ENCODE measurements around the gene SRP68.
"Not testable (repeated sequence)": the region's sequence is repeated elsewhere in the genome, so short reads cannot be mapped to it uniquely, and the experiment has no call there.

SRP68 gene

DNA sequence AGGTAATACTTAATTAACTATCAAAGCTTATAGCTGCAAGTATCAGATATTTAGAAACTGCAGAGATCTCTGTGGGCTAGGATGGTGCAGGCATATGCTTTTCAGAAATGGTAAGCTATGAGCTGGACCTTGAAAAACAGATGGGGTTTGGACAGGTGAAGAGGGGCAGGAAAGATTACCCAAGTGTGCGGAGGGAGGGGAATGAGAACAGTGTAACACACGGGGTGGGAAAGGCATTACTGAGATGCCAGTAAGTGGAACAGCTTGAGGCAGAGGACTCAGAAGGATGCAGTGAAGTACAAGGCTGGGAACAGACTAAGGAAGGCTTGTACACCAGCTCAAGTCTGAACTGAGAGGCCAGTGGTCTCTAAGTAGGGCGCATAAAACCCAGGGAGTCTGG is 23.1 kb downstream of the SRP68 start:
- DNase-seq (ENCODE audit: insufficient read length, low spot score): no peak
- no peak for FAIRE-seq

DNA sequence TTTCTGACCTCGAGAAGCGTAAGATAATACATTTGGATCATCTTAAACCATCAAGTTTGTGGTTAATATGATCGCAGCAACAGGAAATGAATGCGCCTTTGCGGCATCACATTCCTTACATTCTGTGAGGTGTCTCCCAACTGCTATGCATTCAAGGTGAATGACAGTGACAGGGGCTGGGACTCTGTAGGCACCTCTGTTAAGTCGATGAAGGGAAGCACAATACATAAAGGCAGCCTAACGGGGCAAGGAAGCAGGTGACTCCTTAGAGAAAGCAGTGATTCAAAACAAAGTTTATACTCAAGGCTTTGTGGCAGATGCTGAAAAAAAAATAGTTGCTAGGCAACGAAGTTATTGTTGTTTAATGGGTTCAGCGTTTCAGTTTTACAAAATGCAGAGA is 23.6 kb downstream of the SRP68 start:
- DNase-seq (ENCODE audit: insufficient read length, low spot score) (peak; percentile 73), FAIRE-seq (peak; percentile 91)

DNA sequence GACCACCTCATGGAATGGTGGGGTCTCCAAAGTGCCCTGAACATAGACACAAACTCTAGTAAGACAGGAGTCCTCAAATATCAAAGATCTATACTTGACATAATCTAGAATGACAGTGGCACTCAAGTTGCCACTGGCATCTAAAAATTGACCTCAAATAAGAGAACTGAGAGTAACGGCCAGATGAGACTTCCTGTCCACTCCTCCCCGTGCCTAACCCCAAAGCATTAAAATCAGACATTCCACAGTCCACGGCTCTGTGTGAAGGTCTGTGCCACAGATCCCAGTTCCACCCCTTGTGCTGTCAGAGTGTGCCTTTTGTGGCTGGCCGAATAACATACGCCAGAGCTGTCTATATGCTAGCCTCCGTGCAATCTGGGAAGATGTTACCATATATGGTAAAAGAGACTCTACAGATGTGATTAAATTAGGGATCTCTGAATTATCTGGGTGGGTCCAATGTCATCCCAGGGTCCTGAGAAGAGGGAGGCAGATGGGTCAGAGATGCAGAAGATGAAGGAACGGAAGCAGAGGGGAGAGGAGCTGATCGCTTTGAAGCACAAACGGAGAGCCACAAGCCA is 24.2 kb downstream of the SRP68 start:
- FAIRE-seq (no peak), DNase-seq (ENCODE audit: insufficient read length, low spot score) (no peak)

GRCh38 chr17:76046064-76046463 is 26.3 kb downstream of the SRP68 start:
- FAIRE-seq: no peak
- no peak for DNase-seq (ENCODE audit: insufficient read length, low spot score)

DNA sequence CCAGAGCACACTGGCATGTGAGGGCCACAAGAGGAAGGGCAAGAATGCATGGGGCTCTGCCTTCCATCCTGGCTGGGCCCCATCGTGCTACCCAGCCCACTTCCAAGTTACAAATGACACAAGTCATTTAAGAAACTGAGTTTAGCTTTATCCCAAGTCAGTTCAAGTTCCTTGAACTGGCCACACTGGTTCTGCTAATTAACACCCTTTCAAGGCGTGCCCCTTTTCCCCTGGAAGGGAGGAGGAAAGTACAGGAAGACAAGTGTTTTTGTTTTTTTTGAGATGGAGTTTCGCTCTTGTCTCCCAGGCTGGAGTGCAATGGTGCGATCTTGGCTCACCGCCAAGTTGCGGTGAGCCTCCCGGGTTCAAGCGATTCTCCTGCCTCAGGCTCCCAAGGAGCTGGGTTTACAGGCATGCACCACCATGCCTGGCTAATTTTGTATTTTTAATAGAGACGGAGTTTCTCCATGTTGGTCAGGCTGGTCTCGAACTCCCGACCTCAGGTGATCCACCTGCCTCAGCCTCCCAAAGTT is 27.8 kb downstream of the SRP68 start:
- FAIRE-seq; DNase-seq (ENCODE audit: insufficient read length, low spot score): not testable (repeated sequence)

- not testable (repeated sequence) for DNase-seq (ENCODE audit: insufficient read length, low spot score); FAIRE-seq
Observed at GRCh38 chr17:76042868-76043267, 29.4 kb downstream of the SRP68 start.

DNA sequence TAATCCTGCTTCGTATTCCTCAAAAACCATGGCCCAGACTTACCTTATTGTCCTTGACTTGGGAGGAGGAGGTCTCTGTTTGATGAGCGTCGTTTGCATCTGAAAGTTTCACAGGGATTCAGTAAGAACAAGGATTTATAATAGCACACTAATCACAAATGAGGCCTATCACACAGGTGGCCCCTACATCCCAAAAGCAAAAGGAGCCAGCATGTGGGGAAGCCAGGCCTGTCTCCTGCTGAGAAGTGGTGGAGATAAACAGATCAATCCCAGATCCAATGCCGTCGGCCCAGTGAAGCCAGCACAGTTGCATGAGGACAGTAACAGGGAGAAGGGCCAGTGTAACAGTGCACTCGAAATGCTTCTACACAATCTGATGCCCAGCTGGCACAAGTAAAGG is 31.9 kb downstream of the SRP68 start:
- no peak for FAIRE-seq
- DNase-seq (ENCODE audit: insufficient read length, low spot score): no peak

- FAIRE-seq (no peak), DNase-seq (ENCODE audit: insufficient read length, low spot score) (no peak)
Observed at GRCh38 chr17:76039121-76039520, 33.2 kb downstream of the SRP68 start.

GRCh38 chr17:76038050-76038449 is 34.3 kb downstream of the SRP68 start:
- FAIRE-seq (no peak), DNase-seq (ENCODE audit: insufficient read length, low spot score) (no peak)

DNA sequence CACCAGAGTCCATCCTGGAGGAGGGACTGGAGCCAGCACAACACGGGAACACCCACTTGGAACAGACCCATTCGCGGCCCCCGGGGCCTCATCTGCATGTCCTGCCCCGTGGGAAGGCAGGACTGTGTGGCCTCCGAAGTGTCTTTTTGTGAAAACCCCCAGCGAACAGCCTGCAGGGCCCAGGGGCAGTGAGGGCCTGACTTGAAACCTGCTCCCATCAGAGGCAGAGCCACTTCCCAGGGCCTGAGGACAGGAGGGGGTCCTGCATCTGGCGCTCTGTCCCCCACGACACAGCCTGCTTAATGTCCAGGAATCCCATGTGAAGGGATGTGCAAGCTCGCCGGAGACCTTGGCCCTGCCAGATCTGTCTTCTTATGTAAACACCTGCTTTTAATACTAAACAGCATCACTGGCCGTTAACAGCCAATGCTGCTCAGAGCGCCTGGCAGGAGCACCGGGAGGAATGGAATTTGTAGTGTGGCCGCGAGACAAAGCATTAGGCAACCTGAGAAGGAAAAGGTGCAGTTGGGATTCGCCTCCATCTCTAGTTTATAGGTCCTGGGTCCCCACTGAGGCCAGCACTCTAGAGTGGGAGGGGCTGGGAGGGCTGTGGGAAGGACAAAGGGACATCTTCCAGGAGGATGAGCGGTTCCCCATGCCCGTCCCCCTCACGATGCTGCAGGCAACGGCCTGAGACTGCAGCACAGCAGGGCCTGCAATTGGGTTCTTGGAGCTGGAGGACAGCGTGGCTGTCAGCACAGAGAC is 35.6 kb downstream of the SRP68 start:
- no peak for DNase-seq (ENCODE audit: insufficient read length, low spot score)
- no peak for FAIRE-seq

DNA sequence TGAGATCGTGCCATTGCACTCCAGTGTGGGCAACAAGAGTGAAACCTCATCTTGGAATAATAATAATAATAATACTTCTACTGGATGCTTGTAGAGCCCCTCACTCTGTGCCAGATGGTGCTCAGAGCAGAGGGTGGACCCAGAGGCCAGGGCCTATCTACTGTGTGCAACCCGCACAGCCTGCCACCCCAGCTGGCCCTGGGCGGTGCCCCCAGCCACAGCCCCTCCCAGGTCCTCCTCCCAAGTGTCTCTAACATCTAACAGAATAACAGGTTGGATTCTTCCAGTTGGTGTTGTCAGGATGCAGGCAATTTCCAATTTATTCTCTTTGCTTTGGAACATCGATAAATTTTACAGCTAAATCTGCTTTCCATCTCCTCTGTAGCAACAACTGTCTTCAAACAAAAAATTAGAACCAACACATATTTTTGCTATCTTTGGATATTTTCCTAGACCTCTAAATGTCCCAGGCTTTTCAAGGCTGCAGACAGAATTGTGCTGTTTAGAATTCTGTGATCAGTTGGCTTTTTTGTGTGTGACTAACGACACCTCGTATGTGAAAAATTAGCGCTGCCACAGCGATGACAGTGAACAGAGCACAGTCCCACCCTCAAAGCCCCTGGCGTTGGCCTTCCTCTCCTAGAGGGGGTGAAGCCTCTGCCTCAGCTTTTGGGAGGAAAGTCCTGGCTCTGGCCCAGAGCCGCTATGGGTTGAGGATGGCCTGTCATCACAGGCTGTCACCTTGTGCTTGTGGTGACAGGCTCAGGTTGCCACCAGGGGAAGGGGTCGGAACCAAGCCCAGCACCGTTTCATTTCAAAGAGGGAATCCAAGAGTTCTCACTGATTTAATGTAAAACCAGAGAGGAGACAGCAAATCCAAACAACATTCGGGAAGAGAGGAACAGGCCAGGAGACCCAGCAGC is 37.6 kb downstream of the SRP68 start:
- DNase-seq (ENCODE audit: insufficient read length, low spot score) (no peak), FAIRE-seq (no peak)

DNA sequence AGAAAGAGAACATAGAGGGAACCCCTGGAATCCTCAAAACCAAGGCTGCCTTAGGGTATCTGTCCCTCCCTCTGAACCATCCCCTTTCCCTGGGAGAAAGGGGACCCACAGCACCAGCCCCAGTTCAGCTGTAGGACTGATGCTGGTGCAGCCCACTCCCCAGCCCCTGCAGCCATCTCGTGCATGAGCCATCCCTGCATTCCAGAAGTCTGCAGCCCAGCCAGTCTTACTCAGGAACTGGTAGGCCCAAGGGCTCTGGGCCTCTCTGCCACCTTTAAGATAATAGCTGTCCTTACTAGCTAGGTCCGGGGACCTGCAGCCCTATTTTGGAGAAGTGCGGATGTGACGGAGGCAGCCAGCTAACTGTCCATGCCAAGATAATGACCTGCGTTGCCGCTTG is 39.2 kb downstream of the SRP68 start:
- FAIRE-seq (no peak), DNase-seq (ENCODE audit: insufficient read length, low spot score) (no peak)

GRCh38 chr17:76032780-76033108 is 39.6 kb downstream of the SRP68 start:
- no peak for DNase-seq (ENCODE audit: insufficient read length, low spot score)
- no peak for FAIRE-seq

- DNase-seq (ENCODE audit: insufficient read length, low spot score) (no peak), FAIRE-seq (peak; percentile 83)
Observed at GRCh38 chr17:76032073-76032779, 40.1 kb downstream of the SRP68 start.

GRCh38 chr17:76027159-76027839 is 45.0 kb downstream of the SRP68 start, which contains the start of gene EVPL:
Gene EVPL, minus strand, starts transcription at chr17:76027306. Its CDS starts 108 bp downstream, at chr17:76027198.
- no peak for DNase-seq (ENCODE audit: insufficient read length, low spot score)

GRCh38 chr17:76026714-76027158 is 45.6 kb downstream of the SRP68 start:
- no peak for DNase-seq (ENCODE audit: insufficient read length, low spot score)
- no peak for FAIRE-seq

More at GRCh38 chr17:76027159-76027839, 45.0 kb downstream of the SRP68 start, which contains the start of gene EVPL:
- FAIRE-seq: peak; percentile 70

- no peak for DNase-seq (ENCODE audit: insufficient read length, low spot score)
- peak; percentile 65 for FAIRE-seq
Observed at GRCh38 chr17:76025294-76025693, 47.0 kb downstream of the SRP68 start.

DNA sequence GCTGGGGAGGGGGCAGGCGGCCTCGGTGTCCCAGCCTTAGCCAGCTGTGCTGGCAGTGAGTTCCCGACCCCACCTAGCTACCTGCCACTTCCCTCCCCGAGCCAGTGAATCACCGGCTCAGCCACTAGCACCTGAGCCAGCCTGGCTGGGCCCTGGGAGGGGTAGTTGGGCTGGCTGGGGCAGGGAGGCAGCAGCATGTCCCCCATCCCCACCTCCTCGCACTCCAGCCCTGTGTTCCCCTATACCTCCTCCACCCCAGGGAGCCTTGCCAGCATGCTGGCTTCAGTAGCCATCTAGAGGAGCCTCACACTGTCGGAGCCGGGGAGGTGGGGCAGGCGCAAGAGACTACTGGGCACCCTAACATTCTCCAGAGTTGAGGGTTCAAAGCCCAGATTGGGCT is 48.0 kb downstream of the SRP68 start:
- FAIRE-seq (peak; percentile 44), DNase-seq (ENCODE audit: insufficient read length, low spot score) (no peak)

GRCh38 chr17:76023900-76024237 is 48.4 kb downstream of the SRP68 start:
- DNase-seq (ENCODE audit: insufficient read length, low spot score) (no peak), FAIRE-seq (no peak)
